HG03558 (cell line): ENCODE measurements around the gene PRKCA.
"Not testable (repeated sequence)": the region's sequence is repeated elsewhere in the genome, so short reads cannot be mapped to it uniquely, and the experiment has no call there.

Source experiments
- ATAC-seq: cut with Tn5 transposase; IDR thresholded peaks from one replicate; pipeline ENCODE4 v1.9.1; 2021; ENCODE audit warnings: moderate number of reproducible peaks; ENCODE audit not compliant: unreplicated experiment; ENCODE audit errors: extremely low read depth

Gene PRKCA

GRCh38 chr17:66378296-66378695 is 75.9 kb downstream of the PRKCA start:
- no peak for ATAC-seq

GRCh38 chr17:66379544-66379943 is 77.1 kb downstream of the PRKCA start:
- ATAC-seq, result no peak

GRCh38 chr17:66379996-66380395 is 77.6 kb downstream of the PRKCA start:
- ATAC-seq, result no peak

GRCh38 chr17:66381701-66382362 is 79.4 kb downstream of the PRKCA start:
- no peak for ATAC-seq

GRCh38 chr17:66383333-66383732 is 80.9 kb downstream of the PRKCA start:
- ATAC-seq, result no peak

GRCh38 chr17:66386498-66387351 is 84.3 kb downstream of the PRKCA start:
- ATAC-seq, result no peak

GRCh38 chr17:66387392-66387981 is 85.1 kb downstream of the PRKCA start:
- ATAC-seq, result no peak

- ATAC-seq, result no peak
Measured at GRCh38 chr17:66392783-66393437, 90.5 kb downstream of the PRKCA start.

GRCh38 chr17:66395961-66396360 is 93.5 kb downstream of the PRKCA start:
- no peak for ATAC-seq

GRCh38 chr17:66397486-66397885 is 95.1 kb downstream of the PRKCA start:
- no peak for ATAC-seq

- ATAC-seq, result no peak
Measured at GRCh38 chr17:66398059-66398458, 95.6 kb downstream of the PRKCA start.

- ATAC-seq, result no peak
Measured at GRCh38 chr17:66398617-66399016, 96.2 kb downstream of the PRKCA start.

GRCh38 chr17:66399441-66399840 is 97.0 kb downstream of the PRKCA start:
- ATAC-seq, result no peak

GRCh38 chr17:66400041-66400688 is 97.8 kb downstream of the PRKCA start:
- not testable (repeated sequence) for ATAC-seq

GRCh38 chr17:66400698-66401097 is 98.3 kb downstream of the PRKCA start:
- ATAC-seq, result no peak

- ATAC-seq, result no peak
Measured at GRCh38 chr17:66401364-66401763, 99.0 kb downstream of the PRKCA start.

- ATAC-seq, result no peak
Measured at GRCh38 chr17:66403846-66404556, 101.6 kb downstream of the PRKCA start.

GRCh38 chr17:66405836-66406677 is 103.6 kb downstream of the PRKCA start:
- ATAC-seq, result no peak
